GM18907 (cell line): ENCODE measurements around the gene FEZF2.

Experiments
- ATAC-seq: cut with Tn5 transposase; IDR thresholded peaks from one replicate; pipeline ENCODE4 v1.9.1; 2021; ENCODE audit warnings: mild to moderate bottlenecking, moderate library complexity; ENCODE audit not compliant: unreplicated experiment

FEZF2 gene

DNA sequence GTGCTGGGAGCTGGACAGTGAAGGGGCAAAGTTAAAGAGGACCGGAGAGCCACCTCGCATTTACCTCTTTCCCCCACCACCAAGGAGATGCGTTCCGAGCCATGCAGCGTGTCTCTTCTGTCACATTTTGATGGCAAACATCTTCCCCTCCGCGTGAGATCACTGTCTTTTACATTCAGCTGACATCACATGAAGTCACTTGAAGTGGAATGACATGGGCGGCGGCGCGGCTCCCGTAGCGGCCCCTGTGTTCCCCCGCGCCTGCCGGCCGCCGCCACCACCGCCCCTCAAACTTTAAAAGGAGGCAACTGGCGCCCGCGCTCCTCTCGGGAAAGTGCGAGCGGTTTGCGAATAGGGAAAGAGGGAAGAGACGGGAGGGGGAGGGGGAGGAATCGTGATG lies at the start of gene FEZF2:
FEZF2 (minus strand) TSS at position 336 of the 400 bp plus-strand sequence. CDS start 682 bp downstream, outside the sequence.
- no peak for ATAC-seq

DNA sequence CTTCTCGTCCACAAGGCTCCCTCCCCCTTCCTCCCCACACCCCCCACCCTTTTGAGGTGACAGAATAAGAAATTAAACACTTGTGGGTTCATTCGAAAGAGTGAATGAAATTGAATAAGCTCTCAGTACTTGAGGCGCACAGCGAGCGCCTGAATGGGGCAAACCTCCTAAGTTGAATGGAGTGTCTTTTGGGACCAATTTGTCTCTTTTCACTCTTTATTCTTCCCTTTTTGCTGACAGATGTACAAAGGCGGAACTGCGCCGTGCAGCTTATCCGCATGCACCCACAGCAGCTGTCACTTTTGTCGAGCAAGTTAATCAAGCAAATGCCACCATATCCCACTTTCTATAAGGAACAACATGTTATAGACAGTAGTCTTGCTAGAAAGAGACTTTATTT lies 47.9 kb upstream of the FEZF2 start:
- ATAC-seq, result no peak

DNA sequence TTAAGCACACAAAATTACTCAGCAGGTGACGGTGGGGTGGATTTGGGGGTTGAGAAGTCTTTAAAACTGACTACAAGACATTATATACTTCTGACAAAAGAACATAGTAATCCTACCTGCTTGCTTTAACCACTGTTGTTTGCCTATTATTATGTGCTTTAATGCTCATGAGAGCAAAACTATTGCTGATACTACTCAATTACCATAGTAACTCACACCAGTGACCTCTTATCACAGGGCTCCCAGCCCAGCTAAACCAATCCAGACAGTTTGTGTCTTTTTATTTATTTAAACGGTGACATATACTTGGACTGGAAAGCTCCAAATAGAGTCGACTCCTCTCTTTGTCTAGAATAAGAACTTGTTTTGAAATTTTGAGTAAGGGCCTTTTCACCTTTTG lies 42.8 kb upstream of the FEZF2 start:
- ATAC-seq, result no peak

DNA sequence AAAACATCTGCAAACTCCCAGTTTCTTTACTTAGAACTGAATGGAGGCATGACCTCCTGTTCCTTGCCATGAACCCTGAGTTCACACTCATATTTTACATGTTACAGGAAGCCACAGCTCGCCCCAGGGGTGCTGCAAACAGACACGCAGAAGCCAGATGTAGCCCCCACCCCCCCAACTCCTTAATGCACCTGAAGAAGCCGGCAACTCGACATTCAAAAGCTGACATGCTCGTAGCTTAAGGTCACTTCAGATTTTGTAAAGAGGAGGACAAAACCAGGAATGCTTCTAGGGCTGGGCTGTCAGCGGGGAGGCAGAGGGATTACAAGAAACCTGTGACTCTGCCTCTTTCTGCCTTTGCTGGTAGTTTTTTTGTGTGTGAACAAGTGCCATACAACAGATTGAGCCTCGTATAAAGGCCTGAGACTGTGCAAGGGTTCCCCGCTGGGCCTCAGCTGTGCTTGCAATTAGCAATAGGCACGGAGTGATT lies 42.0 kb upstream of the FEZF2 start:
- no peak for ATAC-seq

DNA sequence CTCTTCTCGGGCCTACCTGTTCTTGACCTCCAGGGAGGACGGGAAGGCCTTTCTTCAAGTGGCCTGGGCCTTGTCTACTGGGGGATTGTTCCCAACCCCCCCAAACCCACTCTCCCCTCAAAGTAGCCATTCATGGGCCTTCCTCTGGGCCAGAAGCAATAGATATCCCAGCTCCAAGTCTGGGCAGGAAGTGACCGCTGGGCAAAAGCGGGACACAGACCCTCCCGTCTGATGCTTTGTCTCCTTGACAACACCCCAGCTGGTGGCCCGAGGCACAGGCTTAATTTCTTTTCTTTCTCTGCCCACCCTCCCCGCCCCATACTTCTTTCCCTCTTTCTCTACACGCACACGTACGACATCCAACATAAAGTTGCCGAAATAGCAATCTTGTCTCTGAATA lies 41.4 kb upstream of the FEZF2 start:
- no peak for ATAC-seq

DNA sequence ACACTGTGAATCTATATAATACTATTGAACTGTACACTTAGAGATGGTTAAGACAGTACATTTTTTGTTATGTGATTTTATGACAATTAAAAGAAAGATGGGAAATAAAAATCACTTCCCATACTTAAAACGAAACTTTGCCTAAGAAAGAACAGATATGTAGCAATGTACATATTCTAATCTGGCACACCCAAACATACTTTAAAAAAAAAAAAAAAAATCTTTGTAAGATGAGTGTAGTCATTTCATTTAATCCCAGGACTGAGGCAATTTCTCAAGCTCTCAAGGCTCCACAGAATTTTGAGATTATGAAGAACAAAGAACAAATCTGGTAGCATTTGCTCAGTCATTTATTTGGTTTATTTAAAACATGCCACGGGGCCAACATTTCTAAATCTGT lies 40.3 kb upstream of the FEZF2 start:
- no peak for ATAC-seq

DNA sequence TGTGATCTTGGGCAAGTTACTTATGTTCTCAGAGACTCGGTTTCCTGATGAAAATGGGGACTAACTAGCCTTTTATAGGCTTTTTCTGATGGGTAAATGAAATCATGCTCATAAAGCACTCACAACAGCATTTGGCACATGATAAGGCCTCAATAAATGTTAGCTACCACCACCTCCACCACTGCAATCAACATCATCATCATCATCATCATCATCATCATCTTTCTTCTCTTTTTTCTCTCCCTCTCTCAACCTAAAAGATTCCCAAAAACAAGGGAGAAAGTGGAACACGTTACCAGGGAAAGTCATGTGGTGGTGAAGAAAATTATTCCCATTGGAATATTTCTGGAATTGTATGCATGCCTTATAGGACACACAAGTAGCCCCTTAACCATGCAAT lies 33.6 kb upstream of the FEZF2 start:
- no peak for ATAC-seq

DNA sequence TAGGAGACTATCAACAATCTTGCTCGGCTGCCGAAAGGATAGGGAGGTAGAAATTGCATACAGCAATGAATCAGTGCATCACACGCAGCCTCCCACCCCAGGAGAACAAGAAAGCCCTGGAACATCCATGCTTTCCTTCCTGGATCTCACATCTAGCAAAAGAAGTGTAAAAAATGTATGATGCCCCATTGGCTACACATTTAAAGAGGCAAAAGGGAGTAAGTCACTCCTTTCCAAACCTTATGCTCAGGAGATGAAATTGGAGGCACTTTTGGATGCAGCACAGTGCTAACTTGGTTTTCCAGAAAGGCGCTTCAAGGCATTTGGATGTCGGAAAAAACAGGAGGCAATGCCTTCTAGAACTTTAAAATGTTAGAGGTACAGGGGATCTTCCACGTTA lies 32.2 kb upstream of the FEZF2 start:
- ATAC-seq, result no peak

DNA sequence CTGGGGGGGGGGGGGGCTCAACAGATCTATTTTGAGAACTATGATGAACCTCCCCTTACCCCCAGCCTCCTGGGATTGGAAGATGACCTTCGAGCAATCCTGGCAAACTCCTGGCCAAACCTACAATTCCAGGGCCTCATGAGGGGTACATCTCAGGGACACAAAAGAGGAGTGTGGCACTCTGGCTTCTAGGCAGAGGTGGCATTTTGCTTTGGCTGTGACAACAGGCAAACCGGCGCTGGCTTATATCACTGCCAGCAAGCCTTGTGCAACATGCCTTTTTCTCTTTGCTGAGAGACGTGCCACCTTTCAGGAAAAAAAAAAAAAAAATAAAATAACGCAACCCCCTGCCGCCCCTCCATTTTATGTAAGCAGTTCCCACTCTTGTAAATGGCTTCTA lies 31.8 kb upstream of the FEZF2 start:
- ATAC-seq, result no peak

DNA sequence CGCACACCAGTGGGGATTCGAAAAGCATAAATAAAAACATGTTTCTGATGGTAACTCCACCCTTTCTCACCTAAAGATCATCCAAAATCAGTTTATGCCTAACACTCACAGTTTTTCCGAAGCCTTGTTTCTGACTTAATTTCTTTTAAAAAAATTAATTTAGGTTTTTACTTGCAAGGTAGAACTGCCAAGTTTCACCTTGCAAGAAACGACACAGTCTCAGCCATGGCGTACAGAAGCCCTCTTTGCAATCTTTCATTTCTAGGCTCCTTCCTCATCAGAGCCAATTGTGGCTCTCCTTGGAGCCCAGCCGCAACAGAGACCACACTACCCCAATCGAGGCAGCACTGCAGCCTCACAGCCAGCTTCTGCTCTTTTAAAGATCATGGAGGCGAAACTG lies 31.0 kb upstream of the FEZF2 start:
- no peak for ATAC-seq

DNA sequence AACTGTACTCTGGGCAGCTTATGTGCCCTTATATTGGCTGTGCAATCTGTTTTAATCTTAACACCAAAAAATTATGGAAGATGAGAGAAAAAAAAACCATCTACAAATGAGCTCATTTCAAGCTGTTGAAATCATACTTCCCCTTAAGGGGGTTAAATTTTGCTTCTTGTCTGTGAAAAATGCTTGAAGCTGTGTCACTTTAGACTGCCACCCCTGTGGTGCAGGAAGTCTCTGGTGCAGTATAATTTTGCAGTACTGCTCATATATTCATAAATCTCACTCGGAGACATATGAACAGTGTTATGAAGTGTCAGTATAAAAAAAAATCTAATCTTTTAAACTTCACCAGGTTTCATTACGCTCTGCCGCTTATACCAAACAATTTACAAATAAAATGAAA lies 30.4 kb upstream of the FEZF2 start:
- no peak for ATAC-seq

DNA sequence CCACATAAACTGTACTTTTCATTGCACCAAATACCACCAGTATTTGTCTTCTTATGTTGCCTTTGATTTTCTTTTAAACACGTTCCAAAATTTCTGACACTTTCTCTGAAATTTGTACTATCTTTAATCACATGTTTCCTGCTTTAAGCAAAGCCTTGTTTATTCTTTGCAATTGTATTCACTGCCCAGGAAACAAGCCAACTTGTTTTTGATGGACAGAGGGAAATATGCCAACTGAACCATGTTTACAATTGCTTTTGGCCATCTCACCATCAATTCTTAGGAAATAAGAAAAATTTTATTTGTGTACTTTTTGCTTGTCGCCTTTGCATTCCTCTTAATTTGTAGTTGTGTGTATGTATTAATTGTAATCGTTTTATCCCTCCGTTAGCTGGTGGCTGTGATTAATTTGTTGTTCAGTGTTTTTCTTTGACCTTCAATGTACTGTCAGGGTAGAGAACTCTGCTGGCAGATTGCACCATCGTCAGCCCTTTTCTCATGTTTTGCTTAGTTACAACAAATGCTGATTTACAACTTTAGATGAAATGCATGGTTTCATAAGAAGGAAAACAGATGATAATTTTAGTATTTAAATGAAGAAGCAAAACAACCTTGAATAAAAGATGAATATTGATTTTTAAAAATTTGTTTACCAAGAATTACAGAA lies 19.4 kb upstream of the FEZF2 start:
- ATAC-seq, result no peak

DNA sequence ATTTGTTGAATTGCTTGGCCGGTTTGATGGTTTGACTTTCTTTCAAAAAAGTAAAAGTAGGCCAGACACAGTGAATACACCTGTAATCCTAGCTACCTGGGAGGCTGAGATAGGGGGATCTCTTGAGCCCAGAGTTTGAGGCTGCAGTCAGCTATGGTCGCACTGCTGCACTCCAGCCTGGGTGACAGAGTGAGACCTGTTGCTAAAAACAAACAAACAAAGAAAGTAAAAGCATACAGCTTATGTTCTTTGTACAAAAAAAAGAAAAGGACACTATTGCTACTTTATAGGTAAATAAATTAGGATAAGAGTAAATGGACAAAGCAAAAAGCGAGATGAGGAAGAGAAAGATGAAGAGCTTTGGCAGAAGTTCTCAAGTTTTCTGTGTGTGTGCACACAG lies 13.9 kb upstream of the FEZF2 start:
- ATAC-seq, result no peak

DNA sequence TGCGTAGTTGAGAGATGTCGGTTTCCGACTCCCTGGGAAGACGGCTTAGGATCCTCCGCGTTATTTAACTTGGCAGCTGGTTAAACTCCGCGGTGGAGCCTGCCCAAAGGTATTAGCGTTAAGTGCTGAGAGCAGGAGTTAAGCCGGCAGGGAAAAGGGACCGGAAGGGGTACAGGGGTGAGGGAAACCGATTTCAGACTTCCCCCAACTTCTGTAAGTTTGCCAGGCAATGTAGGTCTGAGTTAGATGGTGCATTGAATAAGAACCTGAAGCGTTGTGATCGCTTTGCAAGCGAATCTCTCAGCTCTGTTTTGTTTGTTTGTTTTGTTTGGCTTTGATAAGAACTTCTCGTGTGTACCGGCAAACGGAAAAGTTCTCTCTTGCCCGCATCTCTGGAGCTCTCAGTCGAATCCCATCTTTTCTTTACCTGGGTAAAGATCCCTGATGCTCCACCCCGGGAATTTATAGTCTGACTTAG lies 6.0 kb upstream of the FEZF2 start:
- ATAC-seq, result no peak

DNA sequence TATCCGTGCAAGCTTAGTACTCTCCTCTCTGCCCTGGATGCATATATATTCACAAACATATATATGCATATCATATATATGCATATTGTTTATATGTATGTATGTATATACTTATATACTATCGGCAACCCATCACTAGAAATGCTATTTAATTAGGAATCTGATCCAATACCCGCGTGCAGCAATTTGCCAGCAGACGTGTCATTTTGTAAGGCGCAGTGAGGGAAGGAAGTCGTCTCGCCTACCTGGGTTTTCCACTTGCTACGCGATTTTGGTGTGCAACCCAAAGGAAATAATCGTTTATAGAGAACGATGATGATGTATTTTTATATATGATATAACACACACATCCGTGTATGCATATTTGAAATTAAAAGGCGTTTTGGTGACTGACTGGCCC lies 5.6 kb upstream of the FEZF2 start:
- ATAC-seq, result no peak

DNA sequence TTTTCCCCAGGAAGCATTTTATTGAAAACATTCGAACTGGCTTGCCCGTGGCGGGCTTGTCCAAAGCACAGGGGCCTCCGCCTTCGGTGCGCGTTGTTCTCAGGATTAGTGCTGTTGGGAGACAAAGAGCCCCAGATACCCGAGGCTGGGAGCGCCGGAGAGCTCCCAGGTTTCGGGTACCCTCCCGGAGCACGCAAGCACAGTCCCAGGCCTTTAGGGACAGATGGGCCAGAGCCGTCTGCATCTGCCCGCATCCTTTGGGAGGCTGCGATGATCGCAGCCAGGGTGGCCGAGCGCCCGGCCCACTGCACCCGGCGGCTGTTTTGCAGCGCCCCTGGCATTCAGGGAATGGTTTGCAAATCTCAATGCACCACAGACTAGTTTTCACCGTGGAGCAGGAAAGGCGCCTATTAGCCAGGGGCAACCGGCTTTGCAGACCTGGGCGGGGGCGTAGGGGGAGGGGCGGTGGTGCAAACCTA lies 5.0 kb upstream of the FEZF2 start:
- no peak for ATAC-seq

DNA sequence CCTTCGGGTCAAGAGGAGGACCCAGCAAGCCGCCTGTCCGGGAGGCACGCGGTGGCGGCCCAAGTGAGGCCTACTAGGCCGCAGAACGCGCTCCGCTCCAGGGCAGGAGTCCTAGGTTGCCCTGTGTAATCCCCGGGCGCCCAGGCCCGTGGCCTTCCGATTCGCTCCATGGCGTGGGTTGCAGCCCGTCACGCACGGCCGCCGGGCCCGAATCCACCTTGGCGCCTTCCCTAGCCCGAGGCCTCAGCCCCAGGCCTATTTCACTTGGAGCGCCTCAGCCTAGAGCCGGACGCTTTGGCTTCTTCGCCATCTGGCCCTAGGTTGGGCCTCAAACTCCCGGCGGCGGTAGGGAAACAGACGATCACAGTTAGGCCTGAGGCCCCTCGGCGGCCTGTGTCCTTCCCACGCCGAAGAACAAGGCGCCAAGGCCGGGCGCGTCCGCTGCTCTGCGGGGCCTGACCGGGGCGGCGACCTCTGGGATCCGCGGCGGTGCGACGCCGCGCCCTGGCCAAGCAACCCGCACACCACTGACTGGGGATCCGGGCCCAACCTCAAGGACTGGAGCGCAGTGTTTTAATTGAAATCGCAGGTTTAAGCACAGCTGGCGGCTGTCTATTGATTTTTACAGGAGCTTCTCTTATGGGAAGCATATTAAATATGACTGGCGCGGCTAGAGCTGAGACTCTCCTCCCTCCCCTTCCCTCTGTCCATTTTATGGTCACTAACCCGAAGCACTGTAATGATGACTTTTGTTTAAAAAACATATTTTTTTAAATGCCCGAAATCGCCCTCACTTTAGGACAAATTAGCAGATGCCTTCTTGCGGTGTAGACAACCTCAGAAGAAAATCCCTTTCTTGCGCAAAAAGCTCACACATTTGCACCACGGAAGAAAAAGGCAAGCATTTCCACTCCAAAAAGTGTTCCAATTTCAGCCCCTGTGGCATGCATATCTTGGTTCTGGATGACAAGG lies 3.8 kb upstream of the FEZF2 start:
- no peak for ATAC-seq

DNA sequence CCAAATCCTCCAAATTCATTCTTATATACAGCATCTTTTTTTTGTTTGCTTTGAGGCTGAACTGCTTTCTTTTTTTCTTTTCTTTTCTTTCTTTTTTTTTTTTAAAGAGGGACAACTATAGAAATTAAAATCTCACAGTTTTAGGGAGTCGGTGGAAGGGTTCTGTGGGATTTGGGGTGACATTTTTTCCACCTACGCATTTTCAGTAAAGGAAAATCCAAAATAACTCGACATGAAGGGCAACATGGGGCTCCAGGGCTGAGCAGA lies 3.0 kb upstream of the FEZF2 start:
- ATAC-seq, result no peak

DNA sequence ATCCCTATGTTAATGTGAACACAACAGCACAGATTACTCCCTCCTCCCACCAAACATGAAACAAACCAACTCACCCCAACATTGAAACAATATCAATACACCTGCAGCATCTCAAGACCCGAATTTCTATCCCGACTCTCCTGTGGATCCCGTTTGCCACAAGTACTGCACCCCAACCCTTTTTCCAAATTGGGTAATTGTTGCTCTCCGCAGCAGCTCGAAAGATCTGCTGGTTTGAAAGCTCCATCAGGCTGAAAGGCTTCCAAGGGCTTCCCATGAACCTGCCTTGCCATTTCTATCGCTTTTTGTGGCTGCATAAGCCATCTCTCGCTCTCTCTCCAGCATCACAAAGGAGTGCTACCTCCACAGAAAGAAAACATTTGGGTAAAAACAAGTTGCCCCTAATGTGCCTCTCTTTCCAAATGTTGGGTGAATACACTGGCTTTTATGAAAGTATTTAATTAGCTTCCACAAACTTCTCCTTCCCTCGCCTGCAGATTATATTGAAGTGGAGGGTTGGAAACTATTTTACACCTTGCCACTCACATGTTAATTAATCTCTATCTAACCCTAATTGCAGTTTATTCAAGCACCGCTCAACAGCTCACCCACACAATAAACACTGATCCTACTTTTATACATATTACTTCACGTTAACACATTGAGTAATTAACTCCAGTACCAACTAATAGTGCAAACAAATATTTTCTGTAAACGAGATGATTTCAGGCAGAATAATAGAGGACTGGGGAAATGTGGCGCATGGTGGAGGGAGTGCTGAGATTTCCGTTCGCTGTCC lies 2.5 kb upstream of the FEZF2 start:
- ATAC-seq, result no peak

DNA sequence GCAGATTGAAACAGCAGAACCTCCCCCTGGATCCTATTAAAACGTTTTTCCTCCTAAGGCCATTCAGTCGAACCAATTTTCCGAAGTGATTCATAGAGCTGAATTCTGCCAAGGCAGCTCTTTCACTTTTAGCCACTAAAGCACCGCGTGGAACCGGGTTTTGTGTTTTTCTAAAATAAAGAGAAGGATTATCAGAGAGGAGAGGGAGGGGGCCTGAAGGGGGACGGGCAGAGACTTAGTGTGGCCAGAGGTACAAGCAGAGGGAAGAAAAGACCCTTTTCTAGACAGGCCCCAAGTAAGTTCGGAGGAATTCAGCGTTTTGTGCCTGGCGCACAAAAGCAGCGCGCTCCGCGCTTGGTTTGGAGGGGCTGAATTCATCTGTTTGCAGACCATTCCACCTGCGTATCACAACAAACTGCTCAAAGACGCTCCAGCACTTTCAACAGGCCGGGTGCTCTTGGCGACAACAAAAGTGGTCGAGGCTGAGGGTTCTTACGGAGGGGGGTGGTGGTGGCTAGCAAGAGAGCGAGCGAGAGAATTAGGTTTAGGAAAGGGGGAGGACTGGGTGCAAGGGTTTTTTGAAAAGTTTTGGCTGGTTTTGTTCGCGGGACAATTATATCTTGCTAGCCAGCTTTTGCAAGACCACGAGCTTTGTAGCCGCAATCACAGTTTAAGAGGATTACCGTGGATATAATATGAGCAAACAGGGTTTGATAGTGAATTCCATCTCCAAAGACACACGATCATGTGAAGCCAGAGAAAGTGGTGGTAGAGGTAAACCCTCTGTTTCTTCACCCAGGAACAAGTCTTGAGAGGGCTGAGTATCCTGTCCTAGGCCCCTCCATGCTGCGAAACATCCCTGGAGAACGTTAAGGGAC lies 1.2 kb upstream of the FEZF2 start:
- ATAC-seq, result no peak
